Vagina (tissue), 2 donors: ENCODE measurements around the gene LMBR1. TPM values are rescaled to one million over a fixed set of nuclear protein-coding genes. Genes with fewer than 3 reads are reported as not detected.

Experiments used
- DNase-seq, 2 donors: peaks; one replicate each; pipeline ENCODE4 v3.0.0-alpha.2; 2017; ENCODE audit errors: extremely low spot score in 2 of 2
- H3K27ac ChIP-seq: fragments of 200-600 bp; sonication (generic); one replicate; pipeline ENCODE4 v1.5.1; 2019
- H3K27me3 ChIP-seq: fragments of 200-600 bp; sonication (generic); one replicate; pipeline ENCODE4 v1.5.1; 2019
- H3K36me3 ChIP-seq, 2 donors: fragments of 200-600 bp; sonication (generic); one replicate each; pipeline ENCODE4 v1.5.1; 2017 to 2019
- H3K4me1 ChIP-seq: fragments of 200-600 bp; sonication (generic); one replicate; pipeline ENCODE4 v1.5.1; 2019
- H3K4me3 ChIP-seq, 2 donors: fragments of 200-600 bp; sonication (generic); 1 replicate in 1 of 2; 2 replicates in 1 of 2; pipeline ENCODE4 v1.5.1; 2016 to 2019
- H3K9me3 ChIP-seq: fragments of 200-600 bp; sonication (generic); one replicate; pipeline ENCODE4 v1.5.1; 2019
- CTCF ChIP-seq, 3 experiments: fragments of 450-650 bp in 2 of 3; fragments of 200-600 bp in 1 of 3; sonication (generic) in 1 of 3; IDR thresholded peaks; one replicate each; pipeline ENCODE4 v1.5.1; 2017 to 2019; ENCODE audit warnings: antibody characterized with exemption in 3 of 3, mild to moderate bottlenecking in 2 of 3, moderate library complexity in 2 of 3
- POLR2A ChIP-seq, 2 donors: fragments of 450-650 bp; IDR thresholded peaks; one replicate each; pipeline ENCODE4 v1.6.1; 2017; ENCODE audit warnings: antibody characterized with exemption in 2 of 2, mild to moderate bottlenecking in 2 of 2, moderate library complexity in 2 of 2
- POLR2AphosphoS5 ChIP-seq, 2 donors: sonication (generic); formaldehyde crosslinking; IDR thresholded peaks; one replicate each; pipeline ENCODE4 v1.9.0; 2017; ENCODE audit warnings: antibody characterized with exemption in 2 of 2, mild to moderate bottlenecking in 2 of 2, low read depth in 1 of 2; ENCODE audit not compliant: insufficient read depth in 1 of 2
- intact Hi-C: fragments of 100-400 bp; cut with DNase I; formaldehyde crosslinking; loops from one replicate; pipeline ENCODE4 v1.15.1; 2023
- total RNA-seq: library from RNA; depleted of rRNA; stranded (reverse); fragments of >200 nt; gene quantifications from one replicate; pipeline ENCODE4 v1.2.3, GENCODE V29; 2016

LMBR1 gene
- total RNA-seq, 1 donor from 2014 or later: 45.7 TPM

GRCh38 chr7:156682928-156683327, 210.1 kb downstream of the LMBR1 start:
- TF ChIP-seq POLR2AphosphoS5 (IDR thresholded peaks at IDR 0.05; ENCODE audit: insufficient read depth in 1 of 2, low read depth in 1 of 2) (no peak), POLR2A (IDR thresholded peaks at IDR 0.05) (no peak), CTCF (IDR thresholded peaks at IDR 0.05) (no peak)
- Histone ChIP-seq H3K36me3 (peaks cover 0 to 22% of the 10 kb centered on the region in 2 donors), H3K27ac (no peak overlapping the region), H3K9me3 (no peaks in the 10 kb centered on the region), H3K4me1 (no peaks in the 10 kb centered on the region), H3K4me3 (no peak overlapping the region), H3K27me3 (no peaks in the 10 kb centered on the region)
- intact Hi-C loops: no loop called here
- DNase-seq: no peak

- H3K4me3 ChIP-seq: no peak overlapping the region
- H3K4me1 ChIP-seq: no peaks in the 10 kb centered on the region
- intact Hi-C loops: no loop called here
- H3K9me3 ChIP-seq: no peaks in the 10 kb centered on the region
- no peak for DNase-seq
- no peak overlapping the region for H3K27ac ChIP-seq
- no peak for TF ChIP-seq POLR2AphosphoS5 (IDR thresholded peaks at IDR 0.05; ENCODE audit: insufficient read depth in 1 of 2, low read depth in 1 of 2)
- H3K27me3 ChIP-seq: no peaks in the 10 kb centered on the region
- H3K36me3 ChIP-seq: peaks cover 0 to 41% of the 10 kb centered on the region in 2 donors
Observed at GRCh38 chr7:156680281-156680680, 212.7 kb downstream of the LMBR1 start.

- intact Hi-C loops: no loop called here
- Histone ChIP-seq H3K36me3 (peaks cover 0 to 33% of the 10 kb centered on the region in 2 donors), H3K4me1 (no peaks in the 10 kb centered on the region)
Observed at GRCh38 chr7:156677374-156678054, 215.5 kb downstream of the LMBR1 start.

DNA sequence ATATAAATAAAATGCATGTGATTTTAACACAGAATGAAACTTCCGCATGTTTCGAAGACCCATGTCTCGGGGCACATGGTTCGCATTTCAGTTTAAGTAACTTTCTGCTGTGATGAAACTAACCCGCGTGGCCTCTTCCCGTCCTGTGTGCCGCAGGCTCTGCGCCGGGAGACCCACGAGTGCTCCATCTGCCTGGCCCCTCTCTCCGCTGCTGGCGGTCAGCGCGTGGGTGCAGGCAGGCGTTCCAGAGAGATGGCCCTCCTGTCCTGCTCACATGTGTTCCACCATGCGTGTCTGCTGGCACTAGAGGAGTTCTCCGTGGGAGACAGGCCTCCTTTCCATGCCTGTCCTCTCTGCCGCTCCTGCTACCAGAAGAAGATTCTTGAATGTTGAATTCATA, 216.7 kb downstream of the LMBR1 start:
- peaks cover 0 to 27% of the 10 kb centered on the region in 2 donors for H3K36me3 ChIP-seq
- TF ChIP-seq POLR2A (IDR thresholded peaks at IDR 0.05) (no peak), CTCF (IDR thresholded peaks at IDR 0.05) (no peak), POLR2AphosphoS5 (IDR thresholded peaks at IDR 0.05; ENCODE audit: insufficient read depth in 1 of 2, low read depth in 1 of 2) (no peak)

More at GRCh38 chr7:156677374-156678054, 215.5 kb downstream of the LMBR1 start:
- Histone ChIP-seq H3K4me3 (no peak overlapping the region), H3K9me3 (no peaks in the 10 kb centered on the region), H3K27me3 (no peaks in the 10 kb centered on the region), H3K27ac (no peak overlapping the region)
- no peak for DNase-seq
- TF ChIP-seq POLR2AphosphoS5 (IDR thresholded peaks at IDR 0.05; ENCODE audit: insufficient read depth in 1 of 2, low read depth in 1 of 2): no peak
- no peak for TF ChIP-seq CTCF (IDR thresholded peaks at IDR 0.05)
- TF ChIP-seq POLR2A (IDR thresholded peaks at IDR 0.05): no peak

DNA sequence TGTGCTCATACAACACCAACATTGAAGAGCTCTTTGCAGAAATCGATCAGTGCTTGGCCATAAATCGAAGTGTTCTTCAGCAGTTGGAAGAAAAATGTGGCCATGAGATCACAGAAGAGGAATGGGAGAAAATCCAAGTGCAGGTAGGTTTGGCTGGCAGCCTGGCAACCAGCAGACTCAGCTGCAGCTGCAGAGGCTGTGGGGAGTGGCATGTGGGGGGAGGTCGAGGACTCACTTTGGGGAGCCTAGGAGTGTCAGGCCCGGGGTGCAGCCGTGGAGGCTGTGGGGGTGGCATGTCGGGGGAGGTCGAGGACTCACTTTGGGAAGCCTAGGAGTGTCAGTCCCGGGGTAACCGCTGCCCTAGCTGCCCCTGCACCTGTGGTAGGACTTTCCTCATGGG, 217.3 kb downstream of the LMBR1 start:
- no peak for DNase-seq
- no peaks in the 10 kb centered on the region for H3K27me3 ChIP-seq
- no peaks in the 10 kb centered on the region for H3K9me3 ChIP-seq
- H3K4me1 ChIP-seq: no peaks in the 10 kb centered on the region
- peaks cover 0 to 27% of the 10 kb centered on the region in 2 donors for H3K36me3 ChIP-seq
- intact Hi-C loops: no loop called here
- H3K27ac ChIP-seq: no peak overlapping the region
- no peak overlapping the region for H3K4me3 ChIP-seq
- TF ChIP-seq POLR2AphosphoS5 (IDR thresholded peaks at IDR 0.05; ENCODE audit: insufficient read depth in 1 of 2, low read depth in 1 of 2) (no peak), CTCF (IDR thresholded peaks at IDR 0.05) (no peak), POLR2A (IDR thresholded peaks at IDR 0.05) (no peak)

More for the DNA sequence above, 216.7 kb downstream of the LMBR1 start:
- no peaks in the 10 kb centered on the region for H3K4me1 ChIP-seq
- no peaks in the 10 kb centered on the region for H3K27me3 ChIP-seq
- DNase-seq: no peak
- no peak overlapping the region for H3K27ac ChIP-seq
- intact Hi-C loops: no loop called here
- no peak overlapping the region for H3K4me3 ChIP-seq
- no peaks in the 10 kb centered on the region for H3K9me3 ChIP-seq
